Caco-2 (cell line): Measurements from ENCODE around the gene NFE2L2. TPM values are rescaled to one million over a fixed set of nuclear protein-coding genes. Genes with fewer than 3 reads are reported as not detected.
"Not testable (repeated sequence)": the region's sequence is repeated elsewhere in the genome, so short reads cannot be mapped to it uniquely, and the experiment has no call there.

Source experiments
- BruUV-seq: library from RNA; stranded (reverse); fragments of 400-500 nt; replicated peaks from 2 replicates; lab custom pipeline; 2021; lab: Mats Ljungman, UMichigan
- CTCF ChIA-PET: fragments of 300-600 bp; sonication (Branson Sonifier 250); formaldehyde crosslinking; loops from one replicate; lab custom pipeline; 2022; ENCODE audit warnings: antibody characterized with exemption; lab: Charles Lee
- POLR2A ChIA-PET: fragments of 300-600 bp; sonication (Branson Sonifier 250); formaldehyde crosslinking; loops from one replicate; lab custom pipeline; 2022; ENCODE audit warnings: antibody characterized with exemption; lab: Charles Lee
- DNase-seq, 2 experiments: peaks; one replicate each; pipeline versions ENCODE4 v3.0.0 to v3.0.0-alpha.2; 2020 to 2022
- H3K27me3 ChIP-seq: replicated peaks from 2 replicates; pipeline ENCODE4 v1.6.0; 2011; ENCODE audit warnings: low read length; ENCODE audit not compliant: control insufficient read depth, insufficient read depth
- H3K36me3 ChIP-seq: 2 replicates; pipeline ENCODE4 v1.5.1; 2011; ENCODE audit warnings: low read length; ENCODE audit not compliant: control insufficient read depth, insufficient read depth
- H3K4me1 ChIP-seq: fragments of 250-450 bp; sonication (Bioruptor Pico); 2 replicates; pipeline ENCODE4 v1.5.1; 2020; ENCODE audit warnings: mild to moderate bottlenecking
- H3K4me3 ChIP-seq: 2 replicates; pipeline ENCODE4 v1.5.1; 2011; ENCODE audit warnings: low read depth, mild to moderate bottlenecking, control low read depth, low read length
- H3K9me3 ChIP-seq: fragments of 250-450 bp; sonication (Bioruptor Pico); 2 replicates; pipeline ENCODE4 v1.5.1; 2020; ENCODE audit warnings: mild to moderate bottlenecking, moderate library complexity
- H3K27ac Mint-ChIP-seq: one replicate; pipeline ENCODE4 v1.8.0; 2022; ENCODE audit warnings: mixed read lengths; ENCODE audit not compliant: unreplicated experiment
- H3K27me3 Mint-ChIP-seq: one replicate; pipeline ENCODE4 v1.8.0; 2022; ENCODE audit warnings: mixed read lengths; ENCODE audit not compliant: insufficient read depth, unreplicated experiment
- H3K36me3 Mint-ChIP-seq: one replicate; pipeline ENCODE4 v1.8.0; 2022; ENCODE audit warnings: mild to moderate bottlenecking, mixed read lengths; ENCODE audit not compliant: insufficient read depth, unreplicated experiment
- H3K4me1 Mint-ChIP-seq: one replicate; pipeline ENCODE4 v1.8.0; 2022; ENCODE audit warnings: low read depth, mixed read lengths; ENCODE audit not compliant: unreplicated experiment
- H3K4me3 Mint-ChIP-seq: one replicate; pipeline ENCODE4 v1.8.0; 2022; ENCODE audit warnings: mild to moderate bottlenecking, moderate library complexity, mixed read lengths; ENCODE audit not compliant: unreplicated experiment
- H3K9me3 Mint-ChIP-seq: one replicate; pipeline ENCODE4 v1.8.0; 2022; ENCODE audit warnings: mixed read lengths; ENCODE audit not compliant: unreplicated experiment
- CTCF ChIP-seq, 2 experiments: fragments of 200-600 bp in 1 of 2; IDR thresholded peaks; 1 replicate in 1 of 2; 2 replicates in 1 of 2; pipeline versions ENCODE4 v1.5.1 to v1.8.0; 2011 to 2022; ENCODE audit warnings: antibody characterized with exemption in 1 of 2, control low read depth in 1 of 2, inconsistent platforms in 1 of 2, low read depth in 1 of 2, low read length in 1 of 2, mild to moderate bottlenecking in 1 of 2, moderate library complexity in 1 of 2; ENCODE audit not compliant: insufficient read depth in 1 of 2, severe bottlenecking in 1 of 2, unreplicated experiment in 1 of 2
- intact Hi-C: fragments of 100-400 bp; cut with micrococcal nuclease; formaldehyde crosslinking; loops from one replicate; pipeline ENCODE4 v1.10.0; 2022; ENCODE audit not compliant: unreplicated experiment
- total RNA-seq: library from RNA; stranded (reverse); gene quantifications from 2 replicates; pipeline ENCODE4 v1.2.3, GENCODE V29; 2022

The NFE2L2 gene
- total RNA-seq, 1 experiment from 2014 or later: 75.7 TPM

- Histone ChIP-seq H3K36me3 (no peaks in the 10 kb centered on the region), H3K9me3 (no peaks in the 10 kb centered on the region), H3K4me1 (peaks cover 21% of the 10 kb centered on the region), H3K27me3 (no peaks in the 10 kb centered on the region), H3K4me3 (no peak overlapping the region)
- H3K36me3 Mint-ChIP-seq: peaks cover 61% of the 10 kb centered on the region
- no peak for DNase-seq
- intact Hi-C loops: no loop called here
- no peak overlapping the region for H3K27ac Mint-ChIP-seq
- no TSS peak for BruUV-seq
- peaks cover 43% of the 10 kb centered on the region for H3K4me1 Mint-ChIP-seq
- no peak overlapping the region for H3K4me3 Mint-ChIP-seq
- TF ChIP-seq CTCF (IDR thresholded peaks at IDR 0.05; ENCODE audit: insufficient read depth in 1 of 2, low read depth in 1 of 2, low read length in 1 of 2, severe bottlenecking in 1 of 2, unreplicated experiment in 1 of 2): no peak
- POLR2A ChIA-PET: no interaction called here
- no peaks in the 10 kb centered on the region for H3K27me3 Mint-ChIP-seq
- CTCF ChIA-PET: no interaction called here
- no peaks in the 10 kb centered on the region for H3K9me3 Mint-ChIP-seq
Observed at GRCh38 chr2:177249038-177249437, 15.5 kb downstream of the NFE2L2 start.

GRCh38 chr2:177247693-177248262 lies 16.7 kb downstream of the NFE2L2 start:
- H3K27me3 ChIP-seq: no peaks in the 10 kb centered on the region
- Mint-ChIP-seq H3K4me1 (peaks cover 38% of the 10 kb centered on the region), H3K4me3 (no peak overlapping the region), H3K36me3 (peaks cover 57% of the 10 kb centered on the region), H3K9me3 (no peaks in the 10 kb centered on the region), H3K27ac (no peak overlapping the region), H3K27me3 (no peaks in the 10 kb centered on the region)
- DNase-seq: no peak
- intact Hi-C loops: no loop called here
- H3K4me1 ChIP-seq: peaks cover 18% of the 10 kb centered on the region
- H3K4me3 ChIP-seq: no peak overlapping the region
- BruUV-seq: no TSS peak
- POLR2A ChIA-PET: no interaction called here
- no peak for TF ChIP-seq CTCF (IDR thresholded peaks at IDR 0.05; ENCODE audit: insufficient read depth in 1 of 2, low read depth in 1 of 2, low read length in 1 of 2, severe bottlenecking in 1 of 2, unreplicated experiment in 1 of 2)
- no peaks in the 10 kb centered on the region for H3K9me3 ChIP-seq
- CTCF ChIA-PET: interaction anchor here (0.6 kb wide), 1 partner anchor 99 kb away, joined by 4 read pairs; no protein-coding TSS in a partner anchor
- no peaks in the 10 kb centered on the region for H3K36me3 ChIP-seq

- H3K4me3 ChIP-seq, H3K27me3 Mint-ChIP-seq, H3K4me3 Mint-ChIP-seq, BruUV-seq, intact Hi-C loops, H3K36me3 ChIP-seq, DNase-seq, CTCF ChIA-PET, POLR2A ChIA-PET, H3K9me3 Mint-ChIP-seq, H3K9me3 ChIP-seq, H3K27me3 ChIP-seq, H3K27ac Mint-ChIP-seq: not testable (repeated sequence)
- Mint-ChIP-seq H3K4me1 (peaks cover 41% of the 10 kb centered on the region), H3K36me3 (peaks cover 56% of the 10 kb centered on the region)
- H3K4me1 ChIP-seq: peaks cover 20% of the 10 kb centered on the region
Observed at GRCh38 chr2:177246523-177247030, 17.9 kb downstream of the NFE2L2 start.
